ENCODE data around the gene RRP1.
"Not testable (repeated sequence)": the region's sequence is repeated elsewhere in the genome, so short reads cannot be mapped to it uniquely, and the experiment has no call there.

RRP1 gene

DNA sequence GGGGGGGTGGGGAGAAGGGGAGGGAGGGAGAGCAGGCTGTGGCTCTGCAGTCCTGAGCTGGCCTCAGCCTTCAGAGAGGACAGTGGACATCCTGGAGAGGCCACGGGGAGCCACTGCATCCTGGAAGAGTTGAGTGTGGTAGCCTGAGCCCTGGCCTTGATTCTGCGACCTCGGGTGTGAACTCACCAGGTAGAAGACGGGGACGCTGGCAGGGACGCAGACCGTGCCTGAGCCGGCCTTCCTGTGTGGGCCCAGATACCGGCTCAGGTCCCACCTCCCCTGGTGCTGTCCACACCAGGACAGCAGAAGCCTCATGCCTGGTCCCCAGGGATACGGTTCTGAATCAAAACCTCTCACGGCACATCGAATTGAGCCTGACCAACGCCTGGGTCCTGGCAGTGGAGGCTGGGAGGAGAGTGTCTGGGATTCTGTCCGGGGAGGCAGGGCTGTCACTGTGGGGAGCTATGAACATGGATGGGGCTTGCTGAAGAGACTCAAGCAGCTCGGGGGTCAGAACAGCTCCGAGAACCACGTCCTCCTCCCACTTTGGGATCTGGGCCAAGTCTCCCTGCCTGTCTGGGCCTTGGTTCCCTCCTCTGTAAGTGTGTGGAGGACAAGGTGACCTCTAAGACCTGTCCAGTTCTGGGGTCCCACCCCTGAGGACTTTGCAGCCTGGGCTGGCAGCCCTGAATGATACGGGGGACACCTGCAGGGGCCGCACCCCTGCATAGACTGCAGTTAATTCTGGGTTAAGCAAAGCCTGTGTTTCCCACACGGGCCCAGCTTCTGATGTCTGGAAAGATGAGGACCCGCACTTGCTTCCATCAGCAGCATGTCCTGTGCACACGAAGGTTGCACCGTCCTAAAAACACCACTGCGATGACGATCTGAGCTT, 30.4 kb downstream of the RRP1 start:
- no peak for DNase-seq

DNA sequence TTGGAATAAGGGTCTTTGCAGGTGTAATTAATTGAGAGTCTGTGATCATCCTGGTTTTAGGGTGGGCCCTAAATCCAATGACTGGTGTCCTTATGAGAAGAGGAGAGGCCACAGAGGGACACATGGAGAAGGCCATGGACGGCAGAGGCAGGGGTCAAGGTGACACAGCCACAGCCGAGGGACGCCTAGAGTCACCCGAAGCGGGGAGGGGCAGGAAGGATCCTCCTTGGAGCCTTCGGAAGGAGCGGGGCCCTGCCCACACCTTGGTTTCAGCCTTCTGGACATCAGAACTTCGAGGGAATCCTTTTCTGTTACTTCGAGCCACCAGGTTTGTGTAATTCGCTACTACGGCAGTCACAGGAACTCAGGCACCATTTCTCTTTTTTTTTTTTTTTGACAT, 31.1 kb downstream of the RRP1 start:
- DNase-seq = no peak

DNA sequence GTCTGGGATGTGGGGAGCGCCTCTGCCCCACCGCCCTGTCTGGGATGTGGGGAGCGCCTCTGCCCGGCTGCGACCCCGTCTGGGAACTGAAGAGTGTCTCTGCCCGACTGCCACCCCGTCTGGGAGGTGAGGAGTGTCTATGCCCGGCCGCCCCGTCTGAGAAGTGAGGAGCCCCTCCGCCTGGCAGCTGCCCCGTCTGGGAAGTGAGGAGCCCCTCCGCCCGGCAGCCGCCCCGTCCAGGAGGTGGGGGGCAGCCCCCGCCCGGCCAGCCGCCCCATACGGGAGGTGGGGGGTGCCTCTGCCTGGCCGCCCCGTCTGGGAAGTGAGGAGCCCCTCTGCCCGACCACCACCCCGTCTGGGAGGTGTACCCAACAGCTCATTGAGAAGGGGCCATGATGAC, 32.8 kb downstream of the RRP1 start:
- not testable (repeated sequence) for DNase-seq

DNA sequence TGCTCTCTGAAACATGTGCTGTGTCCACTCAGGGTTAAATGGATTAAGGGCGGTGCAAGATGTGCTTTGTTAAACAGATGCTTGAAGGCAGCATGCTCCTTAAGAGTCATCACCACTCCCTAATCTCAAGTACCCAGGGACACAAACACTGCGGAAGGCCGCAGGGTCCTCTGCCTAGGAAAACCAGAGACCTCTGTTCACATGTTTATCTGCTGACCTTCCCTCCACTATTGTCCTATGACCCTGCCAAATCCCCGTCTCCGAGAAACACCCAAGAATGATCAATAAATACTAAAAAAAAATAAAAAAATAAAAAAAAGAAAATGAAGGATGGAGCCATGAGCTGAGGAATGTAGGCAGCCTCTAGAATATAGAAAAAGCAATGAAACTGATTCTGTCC, 33.4 kb downstream of the RRP1 start:
- not testable (repeated sequence) for DNase-seq

DNA sequence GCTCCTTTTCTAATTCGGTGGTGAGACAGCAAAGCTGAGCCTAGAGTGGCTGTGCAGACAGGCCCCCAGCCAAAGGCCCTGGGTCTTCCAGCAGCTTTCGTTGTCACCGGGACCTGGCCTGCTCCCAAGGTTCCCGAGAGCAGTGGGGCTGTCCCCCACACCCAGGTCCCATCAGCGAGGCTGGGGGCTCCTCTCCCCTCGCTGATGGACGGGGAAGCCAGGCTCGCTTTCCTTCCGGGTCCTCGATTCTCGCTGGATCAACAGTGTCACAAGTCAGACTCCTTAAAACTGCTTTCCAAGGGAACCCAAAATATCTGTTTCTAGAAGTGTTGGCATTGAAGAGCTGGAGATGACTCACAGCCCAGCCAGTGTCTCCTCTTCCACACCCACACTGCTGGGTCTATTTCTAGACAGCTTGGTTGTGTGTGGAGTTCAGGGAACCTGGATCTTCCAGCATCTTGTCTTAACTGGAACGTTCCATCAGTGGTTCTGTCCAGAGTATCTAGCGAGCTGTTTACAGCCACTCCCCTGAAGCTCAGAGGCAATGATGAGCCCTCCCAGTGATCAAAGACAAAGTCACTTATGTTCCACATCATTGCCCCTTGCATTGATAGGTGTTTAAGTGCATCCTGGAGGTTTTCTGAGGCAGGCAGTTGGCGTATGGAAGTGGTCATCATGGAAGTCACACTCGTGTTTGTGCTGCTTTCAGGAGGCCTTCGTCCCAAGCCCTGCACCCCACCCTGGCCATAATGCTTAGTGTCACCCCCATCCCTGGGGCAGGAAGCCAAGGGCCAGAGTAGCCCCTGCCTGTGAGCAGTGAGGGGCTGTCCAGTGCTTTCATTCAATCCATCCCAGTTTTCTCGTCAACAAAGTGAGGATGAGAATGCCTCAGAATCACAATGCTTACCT, 35.2 kb downstream of the RRP1 start:
- DNase-seq = no peak

DNA sequence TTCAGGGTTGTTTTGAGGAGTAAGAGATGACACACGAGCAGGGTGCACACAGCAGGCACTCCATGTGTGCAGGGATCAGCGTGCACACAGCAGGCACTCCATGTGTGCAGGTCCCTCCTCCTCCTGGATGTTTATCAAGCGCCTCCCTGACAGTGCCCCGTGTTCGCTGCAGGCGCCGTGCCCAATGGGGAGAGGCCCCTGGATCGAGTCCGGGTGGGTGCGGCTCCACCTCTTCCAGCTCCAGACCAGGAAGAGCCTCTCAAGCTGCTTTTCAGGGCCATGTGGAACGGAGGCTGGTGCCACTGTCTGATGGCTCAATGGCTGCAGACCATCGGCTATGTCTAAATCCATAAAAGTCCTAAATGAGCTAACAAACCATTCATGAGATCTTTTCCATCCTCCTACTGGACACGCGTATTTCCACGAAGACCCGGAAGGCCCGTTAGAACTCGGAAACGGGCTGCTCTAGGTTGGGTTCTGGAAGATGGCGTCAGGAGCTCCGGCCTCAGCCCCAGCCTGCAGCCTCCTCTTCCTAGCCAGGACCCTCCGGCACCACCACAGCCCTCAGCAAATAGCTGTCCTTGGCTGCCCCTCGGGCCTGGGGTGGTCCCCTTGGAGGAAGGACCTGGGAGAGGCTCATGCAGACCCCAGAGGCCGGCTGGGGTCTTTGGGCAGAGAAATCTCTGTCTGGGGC, 36.0 kb downstream of the RRP1 start:
- DNase-seq = no peak

DNA sequence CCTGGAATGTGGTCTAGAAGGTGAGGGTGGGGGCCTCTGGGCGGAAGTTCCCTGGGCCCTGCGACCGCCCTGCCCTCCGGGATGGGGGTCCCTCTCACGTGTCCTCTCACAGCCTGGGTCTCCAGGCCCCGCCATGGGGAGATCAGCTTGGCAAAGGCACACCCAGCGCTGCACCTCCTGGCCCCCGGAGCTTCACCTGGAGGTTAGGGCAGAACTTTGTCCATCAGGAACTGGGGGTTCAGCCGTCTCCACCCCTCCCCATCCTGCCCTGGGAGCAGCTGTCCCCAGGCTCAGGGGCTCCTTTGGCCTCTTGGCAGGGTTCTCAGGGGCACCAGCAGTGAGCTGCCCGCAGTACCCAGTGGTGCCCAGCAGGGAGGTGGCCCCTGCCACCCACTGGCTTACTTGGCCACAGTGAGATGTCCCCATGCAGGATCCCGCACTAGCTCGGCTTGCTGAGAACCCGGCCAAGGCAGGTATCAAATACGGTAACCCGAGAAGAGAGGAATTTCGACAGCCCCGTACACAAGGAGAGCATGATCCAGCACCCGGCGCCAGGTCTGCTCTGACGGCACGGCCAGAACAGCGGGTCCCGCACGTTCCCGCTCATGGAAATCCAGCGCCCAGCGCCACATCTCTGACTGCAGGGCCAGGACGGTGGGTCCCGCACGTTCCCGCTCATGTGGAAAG, 36.7 kb downstream of the RRP1 start:
- DNase-seq = no peak

DNA sequence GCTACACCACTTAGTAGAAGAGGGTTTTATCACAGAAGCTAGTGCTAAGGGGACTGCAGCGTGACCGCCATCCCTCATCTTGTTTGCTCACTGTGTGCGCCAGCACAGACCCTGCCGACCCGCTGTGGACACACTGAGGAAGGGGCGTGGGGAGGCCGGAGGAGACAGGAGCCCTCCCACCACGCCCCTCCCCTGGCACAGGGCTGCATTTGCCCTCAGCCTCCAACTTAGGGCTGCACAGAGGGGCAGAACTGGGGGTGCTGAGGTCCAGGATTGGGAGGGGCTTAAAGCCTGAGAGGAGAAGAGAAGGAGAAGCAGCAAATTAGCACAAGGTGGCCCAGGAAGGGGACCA, 37.2 kb downstream of the RRP1 start:
- no peak for DNase-seq

DNA sequence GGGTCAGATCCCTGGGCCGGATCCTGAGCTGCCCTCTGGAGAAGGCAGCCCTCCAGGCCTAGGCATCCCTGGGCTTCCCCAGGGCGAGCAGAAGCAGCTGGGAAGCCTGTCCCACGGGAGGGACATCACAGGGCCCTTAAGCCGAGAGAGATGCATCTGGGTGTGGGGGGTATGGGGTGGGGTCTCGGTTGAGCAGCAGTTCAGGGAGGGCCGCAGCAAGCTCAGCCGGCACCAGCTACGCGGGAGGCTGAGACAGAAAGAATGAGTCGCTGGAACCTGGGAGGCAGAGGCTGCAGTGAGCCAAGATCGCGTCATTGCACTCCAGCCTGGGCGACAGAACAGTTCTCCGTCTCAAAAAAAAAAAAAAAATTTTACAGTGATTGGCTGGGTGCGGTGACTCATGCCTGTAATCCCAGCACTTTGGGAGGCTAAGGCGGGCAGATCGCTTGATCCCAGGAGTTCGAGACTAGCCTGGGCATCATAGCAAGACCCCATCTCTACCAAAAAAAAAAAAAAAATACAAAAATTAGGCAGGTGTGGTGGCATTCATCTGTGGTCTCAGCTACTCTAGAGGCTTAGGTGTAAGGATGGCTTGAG, 37.7 kb downstream of the RRP1 start:
- DNase-seq = no peak

DNA sequence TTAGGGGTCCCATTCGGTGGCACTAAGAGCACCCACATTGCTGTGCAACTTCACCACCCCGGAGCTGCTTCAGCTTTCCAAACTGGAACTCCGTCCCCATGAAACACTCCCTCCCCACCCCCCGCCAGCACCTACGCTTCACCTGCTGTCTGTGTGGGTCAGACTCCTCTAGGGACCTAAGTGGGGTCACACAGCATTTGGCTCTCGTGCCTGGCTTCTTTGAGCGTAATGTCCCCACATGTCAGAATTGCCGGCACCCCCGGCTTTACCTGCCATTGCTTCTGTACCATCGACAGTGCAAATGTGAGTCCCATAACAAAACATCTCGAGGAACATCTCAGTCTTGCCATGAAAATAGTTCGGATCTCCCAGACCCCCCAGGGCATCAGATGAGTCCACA, 39.8 kb downstream of the RRP1 start:
- DNase-seq = no peak

DNA sequence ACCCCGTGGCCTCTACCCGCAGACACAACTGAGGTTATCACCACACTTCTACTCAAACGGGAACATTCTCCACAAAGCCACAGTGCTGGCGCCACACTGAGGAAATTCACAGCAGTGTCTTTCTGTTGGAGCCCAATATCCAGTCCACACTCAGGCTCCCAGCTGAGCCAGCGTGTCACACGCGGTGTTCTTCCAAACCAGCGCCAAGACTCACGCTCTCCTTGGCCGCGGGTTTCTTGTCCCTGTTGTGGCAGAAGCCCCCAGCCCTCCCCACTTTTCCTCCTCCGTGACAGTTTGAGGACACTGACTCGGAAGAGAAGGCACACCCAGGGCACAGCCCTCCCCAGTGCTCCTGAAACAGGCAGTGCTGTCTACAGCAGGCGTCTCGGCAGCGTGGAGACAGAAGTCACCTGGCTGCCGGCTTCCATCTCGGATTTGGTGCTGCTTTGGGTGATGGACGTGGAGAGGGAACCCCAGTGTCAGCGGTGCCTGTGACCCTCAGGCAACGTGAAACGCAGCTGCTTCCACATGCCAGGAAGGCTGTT, 40.3 kb downstream of the RRP1 start:
- DNase-seq = no peak

DNA sequence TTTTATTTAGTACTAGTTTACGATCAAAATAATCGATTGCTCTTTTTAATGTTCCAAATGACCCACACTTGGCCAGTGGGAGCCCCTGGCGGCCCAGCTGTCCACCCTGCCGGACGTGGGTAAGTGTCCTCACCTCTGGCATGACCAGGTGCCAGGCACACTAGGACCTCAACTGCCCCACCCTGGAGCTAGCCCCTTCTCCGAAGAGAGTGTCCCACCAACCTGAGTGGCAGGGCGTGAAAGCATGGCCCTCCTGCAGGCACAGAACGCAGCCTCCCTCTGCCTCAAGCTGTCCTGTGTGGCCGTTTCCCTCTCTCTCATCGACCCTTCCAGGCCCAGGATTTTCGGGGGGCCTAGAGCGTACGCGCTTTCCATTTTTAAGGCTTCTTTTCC, 42.8 kb downstream of the RRP1 start:
- no peak for DNase-seq

DNA sequence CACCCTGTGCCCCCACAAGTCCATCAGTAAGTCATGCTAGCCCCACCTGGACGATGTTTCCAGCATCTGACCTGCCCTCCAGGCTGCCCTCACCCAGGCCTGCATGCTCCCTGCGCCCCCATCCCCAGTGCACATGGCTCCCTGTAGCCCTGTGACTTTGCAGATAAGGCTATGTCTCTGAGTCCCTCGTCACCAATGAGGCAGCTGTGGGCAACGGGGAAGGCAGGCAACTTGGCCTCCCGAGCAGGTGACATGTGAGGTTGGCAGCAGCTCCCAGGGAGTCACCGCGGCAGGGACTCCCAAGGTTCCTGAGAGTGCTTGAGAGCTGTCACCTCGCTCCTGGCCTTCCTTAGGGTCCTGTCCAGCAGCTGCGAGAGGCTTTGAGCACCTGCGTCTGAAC, 43.3 kb downstream of the RRP1 start:
- no peak for DNase-seq

DNA sequence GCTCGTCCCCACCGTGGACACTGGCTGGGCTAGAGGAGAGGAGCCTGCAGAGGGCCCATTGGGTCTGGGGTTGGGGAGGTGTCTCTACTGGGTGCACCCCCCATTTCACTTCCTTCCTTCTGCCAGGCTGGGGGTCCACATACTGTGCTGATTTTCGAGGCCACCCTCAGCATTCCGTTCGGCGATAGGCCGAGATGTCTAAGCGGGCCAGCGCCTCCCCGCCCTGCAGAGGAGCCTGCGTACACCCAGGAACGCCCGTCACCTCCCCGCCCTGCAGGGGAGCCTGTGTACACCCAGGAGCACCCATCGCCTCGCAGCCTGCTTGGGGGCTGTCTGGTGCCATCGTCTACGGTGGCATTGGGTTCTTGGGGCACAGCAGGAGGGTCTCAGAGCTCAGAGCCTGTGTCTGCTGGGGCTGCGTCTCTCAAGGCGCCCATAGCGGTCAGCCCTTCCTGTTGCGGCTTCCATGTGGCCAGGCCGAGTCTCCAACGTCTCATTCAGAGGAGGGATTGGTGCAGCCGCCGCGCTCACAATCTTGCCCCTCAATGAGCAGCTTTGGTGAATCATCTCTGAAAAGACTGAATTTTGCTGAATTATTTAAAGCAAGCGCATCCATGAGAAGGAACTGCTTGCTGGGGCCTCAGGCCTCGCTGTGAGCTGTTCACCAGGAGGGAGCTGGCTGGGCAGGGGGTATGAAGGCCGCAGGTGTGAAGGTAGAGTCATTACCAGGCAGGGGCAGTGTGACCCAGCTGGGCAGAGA, 44.9 kb downstream of the RRP1 start:
- no peak for DNase-seq

DNA sequence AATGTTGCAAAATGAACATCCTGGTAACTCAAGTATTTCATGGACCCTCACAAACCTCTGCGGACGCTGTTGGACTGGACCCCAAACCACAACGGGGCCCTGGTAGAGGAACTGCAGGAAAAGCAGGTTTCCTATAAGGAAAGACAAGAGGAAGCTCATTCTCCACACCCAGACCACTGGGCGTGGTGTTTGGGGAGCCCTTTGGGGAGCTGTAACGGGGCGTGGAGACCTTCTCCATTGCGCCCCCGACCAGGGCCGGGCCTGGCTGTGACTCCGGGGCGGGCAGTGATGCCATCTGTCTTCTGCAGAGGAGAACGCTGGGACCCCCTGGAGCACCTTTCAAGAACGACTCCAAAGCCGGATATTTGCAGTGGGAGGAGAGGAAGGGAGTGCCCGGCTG, 45.7 kb downstream of the RRP1 start:
- DNase-seq = no peak

DNA sequence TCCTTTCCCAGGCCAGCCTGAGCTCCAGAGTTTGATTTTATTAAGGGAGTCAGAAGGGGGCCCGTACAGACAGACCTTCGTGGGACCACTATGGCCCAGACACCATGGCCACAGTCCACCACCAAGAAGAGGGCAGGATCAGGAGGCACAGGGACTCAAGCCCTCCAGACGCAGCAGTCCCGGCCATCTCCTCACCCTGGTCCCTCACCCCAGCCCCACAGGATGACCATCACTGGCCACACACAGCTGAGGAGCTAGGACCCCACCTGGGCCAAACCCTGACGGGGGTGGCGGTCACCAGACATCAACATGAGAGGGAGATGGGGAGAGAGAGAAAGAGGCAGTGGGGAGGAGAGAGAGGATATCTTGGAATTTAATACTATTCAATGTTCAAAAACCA, 46.5 kb downstream of the RRP1 start:
- DNase-seq = no peak

DNA sequence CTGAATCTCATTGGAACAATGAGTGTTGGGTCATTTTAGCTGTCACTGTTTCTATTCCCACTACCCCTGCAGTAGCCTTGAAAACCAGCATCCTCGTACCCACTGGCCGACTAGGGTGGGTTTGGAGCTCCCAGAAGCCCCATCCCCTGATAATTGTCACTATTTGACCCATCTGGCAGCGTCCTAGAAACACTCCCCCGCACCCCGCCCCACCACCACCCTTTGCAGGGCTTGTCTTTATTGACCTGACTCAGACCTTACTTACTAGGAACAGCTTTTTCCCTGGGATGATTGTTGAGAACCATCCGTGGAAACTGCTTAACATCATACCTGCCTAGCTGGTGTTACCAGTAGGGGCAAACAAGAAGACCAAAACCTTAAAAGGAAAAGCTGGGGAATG, 47.2 kb downstream of the RRP1 start:
- DNase-seq = no peak

DNA sequence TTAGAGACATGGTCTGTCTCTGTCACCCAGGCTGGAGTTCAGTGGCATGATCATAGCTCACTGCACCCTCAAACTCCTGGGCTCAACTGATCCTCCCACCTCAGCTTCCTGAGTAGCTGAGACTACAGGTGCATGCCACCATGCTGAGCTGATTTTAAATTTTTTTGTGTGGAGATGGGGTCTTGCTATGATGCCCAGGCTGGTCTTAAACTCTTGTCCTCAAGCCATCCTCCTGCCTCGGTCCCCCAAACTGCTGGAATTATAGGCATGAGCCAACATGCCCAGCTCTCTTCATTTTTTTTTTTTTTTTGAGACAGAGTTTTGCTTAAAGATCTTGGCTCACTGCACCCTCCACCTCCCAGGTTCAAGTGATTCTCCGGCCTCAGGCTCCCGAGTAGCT, 50.9 kb downstream of the RRP1 start:
- no peak for DNase-seq

DNA sequence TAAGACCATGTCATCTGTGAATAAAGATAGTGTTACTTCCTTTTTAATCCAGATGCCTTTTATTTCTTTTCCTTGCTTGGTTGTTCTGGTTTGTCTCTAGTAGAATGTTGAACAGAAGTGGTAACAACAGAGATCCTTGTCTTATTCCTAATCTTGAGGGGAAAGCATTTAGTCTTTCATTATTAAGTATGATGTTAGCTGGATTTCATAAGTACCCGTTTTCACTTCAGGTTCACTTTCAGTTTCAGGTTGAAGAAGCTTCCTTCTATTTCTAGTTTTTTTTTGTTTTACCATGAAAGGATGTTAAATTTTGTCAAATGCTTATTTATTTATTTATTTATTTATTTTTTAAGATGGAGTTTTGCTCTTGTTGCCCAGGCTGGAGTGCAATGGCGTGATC, 53.4 kb downstream of the RRP1 start:
- no peak for DNase-seq

DNA sequence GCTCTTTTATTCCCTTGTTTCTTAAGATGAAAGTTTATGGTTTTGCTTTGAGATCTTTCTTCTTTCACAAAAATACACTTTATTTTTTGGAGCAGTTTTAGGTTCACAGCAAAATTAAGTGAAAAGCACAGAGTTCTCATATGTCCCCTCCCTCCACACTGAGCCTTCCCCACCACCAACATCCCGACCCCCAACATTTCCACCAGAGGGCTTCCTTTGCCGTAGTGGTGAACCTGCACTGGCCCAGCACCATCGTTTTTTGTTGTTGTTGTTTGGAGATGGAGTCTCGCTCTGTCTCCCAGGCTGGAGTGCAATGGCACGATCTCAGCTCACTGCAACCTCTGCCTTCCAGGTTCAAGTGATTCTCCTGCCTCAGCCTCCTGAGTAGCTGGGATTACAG, 55.5 kb downstream of the RRP1 start:
- DNase-seq = not testable (repeated sequence)

DNA sequence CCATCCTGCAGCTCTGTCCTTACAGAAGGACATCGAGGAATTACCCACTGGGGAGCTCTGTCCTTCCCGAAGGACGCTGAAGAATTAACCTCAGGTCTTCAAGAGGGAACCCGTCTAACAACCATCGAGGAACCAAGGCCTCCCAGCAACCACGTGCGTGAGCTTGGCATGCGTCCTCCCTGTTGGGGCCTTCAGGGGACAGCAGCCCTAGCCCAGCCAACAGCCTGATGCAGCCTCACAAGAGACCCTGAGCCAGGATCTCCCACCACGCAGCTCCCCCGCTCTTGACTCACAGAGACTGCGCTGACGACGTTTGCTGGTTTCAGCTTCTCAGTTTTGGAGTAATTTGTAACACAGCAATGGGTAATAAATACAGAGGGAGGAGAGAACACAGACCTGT, 56.0 kb downstream of the RRP1 start:
- no peak for DNase-seq

Measured in stimulated activated CD4-positive, alpha-beta T cell treated with anti-CD3 and anti-CD28 coated beads, Interleukin-4, amount 100 ng/mL, for 4 hours (primary cell).